Dermis microvascular lymphatic vessel endothelial cell (primary cell): Measurements from ENCODE around the gene BIRC6. TPM values are rescaled to one million over a fixed set of nuclear protein-coding genes. Genes with fewer than 3 reads are reported as not detected.
A peak's percentile ranks its signal among the peaks of the same experiment; 100 is the strongest.
"Not testable (repeated sequence)": the region's sequence is repeated elsewhere in the genome, so short reads cannot be mapped to it uniquely, and the experiment has no call there.

ENCODE experiments used
- DNase-seq, 2 donors: peaks; one replicate each; pipeline versions ENCODE4 v3.0.0 to v3.0.0-alpha.2; 2010; ENCODE audit warnings: low read depth in 2 of 2
- total RNA-seq: library from RNA; depleted of rRNA; stranded (reverse); fragments of >200 nt; gene quantifications from 2 replicates; pipeline ENCODE4 v1.2.1, GENCODE V29; 2014

The BIRC6 gene
- total RNA-seq, 1 donor from 2014 or later: 127 TPM

GRCh38 chr2:32611771-32612170 is 254.9 kb downstream of the BIRC6 start:
- no peak for DNase-seq

GRCh38 chr2:32614084-32614483 is 257.3 kb downstream of the BIRC6 start:
- no peak for DNase-seq

GRCh38 chr2:32617599-32618189 is 260.9 kb downstream of the BIRC6 start:
- DNase-seq: no peak

DNA sequence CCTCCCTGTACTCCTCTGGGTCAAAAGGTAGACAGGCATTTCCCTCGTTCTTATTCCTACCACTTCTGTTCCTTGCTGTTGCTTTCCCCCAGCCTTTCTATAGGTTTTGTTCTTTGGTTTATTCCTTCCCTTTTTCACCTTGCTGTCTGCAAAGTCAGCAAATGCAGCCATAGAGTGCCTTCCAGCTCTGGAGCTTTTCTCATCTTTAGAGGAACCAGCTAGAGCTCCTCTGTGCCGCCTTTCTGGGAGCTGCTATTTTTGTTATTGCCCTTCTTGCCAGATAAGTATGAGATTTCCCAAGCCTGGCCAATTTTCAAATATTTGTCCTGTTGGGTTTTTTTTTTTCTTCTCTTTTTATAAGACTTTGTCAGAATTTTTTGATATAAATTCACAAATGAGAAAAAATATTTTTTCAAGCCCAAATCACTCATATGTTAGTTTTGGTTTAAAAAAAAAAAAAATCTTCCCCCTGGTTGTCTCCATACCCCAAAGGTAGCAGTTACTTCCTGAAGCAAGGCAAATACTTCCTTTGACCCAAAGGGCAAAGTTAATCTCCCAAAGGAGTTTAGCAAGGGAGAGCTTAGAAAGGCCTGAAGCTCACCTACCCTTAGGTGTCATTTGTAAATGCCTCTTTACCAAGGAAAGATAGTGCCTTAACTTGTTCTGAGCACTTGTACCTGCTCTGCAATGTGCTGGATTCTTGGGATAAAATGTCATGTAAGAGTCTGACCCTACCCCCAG is 265.9 kb downstream of the BIRC6 start:
- DNase-seq: no peak

- DNase-seq: no peak
Measured at GRCh38 chr2:32623311-32623706, 266.5 kb downstream of the BIRC6 start.

DNA sequence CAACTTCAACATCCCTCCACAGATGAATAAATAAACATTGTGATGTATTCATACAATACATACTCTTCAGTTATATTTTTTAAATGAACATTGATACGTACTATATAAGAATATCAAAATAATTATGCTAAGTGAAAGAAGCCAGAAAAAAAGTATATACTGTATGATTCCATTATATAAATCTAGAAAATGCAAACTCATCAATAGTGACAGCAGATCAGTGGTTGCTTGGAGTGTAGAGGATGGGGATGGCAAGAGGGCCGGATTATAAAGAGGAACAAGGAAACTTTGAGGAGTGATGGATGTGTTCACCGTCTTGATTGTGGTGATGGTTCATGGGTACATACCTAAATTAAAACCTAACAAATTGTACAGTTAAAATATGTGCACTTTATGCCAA is 268.0 kb downstream of the BIRC6 start:
- no peak for DNase-seq

GRCh38 chr2:32626639-32627221 is 269.9 kb downstream of the BIRC6 start:
- DNase-seq: no peak

DNA sequence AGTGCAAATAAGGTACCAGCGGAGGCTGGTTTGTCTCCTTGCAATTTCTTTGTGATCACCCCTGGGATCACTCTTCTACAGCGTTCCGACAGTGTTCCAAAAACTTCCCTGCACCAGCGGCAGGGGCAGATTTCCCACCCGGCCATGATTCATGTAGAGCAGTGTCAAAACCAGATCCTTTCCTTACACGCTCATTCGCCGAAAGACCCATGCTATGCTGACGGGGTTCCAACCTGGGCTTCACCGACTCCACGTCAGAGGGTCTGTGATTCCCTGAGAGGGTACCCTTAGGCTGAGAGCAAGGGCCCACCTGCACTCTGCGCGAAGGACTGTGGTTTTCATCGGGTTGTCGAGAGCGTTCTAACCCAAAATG is 270.6 kb downstream of the BIRC6 start:
- DNase-seq: peak; percentile 18 to 49

DNA sequence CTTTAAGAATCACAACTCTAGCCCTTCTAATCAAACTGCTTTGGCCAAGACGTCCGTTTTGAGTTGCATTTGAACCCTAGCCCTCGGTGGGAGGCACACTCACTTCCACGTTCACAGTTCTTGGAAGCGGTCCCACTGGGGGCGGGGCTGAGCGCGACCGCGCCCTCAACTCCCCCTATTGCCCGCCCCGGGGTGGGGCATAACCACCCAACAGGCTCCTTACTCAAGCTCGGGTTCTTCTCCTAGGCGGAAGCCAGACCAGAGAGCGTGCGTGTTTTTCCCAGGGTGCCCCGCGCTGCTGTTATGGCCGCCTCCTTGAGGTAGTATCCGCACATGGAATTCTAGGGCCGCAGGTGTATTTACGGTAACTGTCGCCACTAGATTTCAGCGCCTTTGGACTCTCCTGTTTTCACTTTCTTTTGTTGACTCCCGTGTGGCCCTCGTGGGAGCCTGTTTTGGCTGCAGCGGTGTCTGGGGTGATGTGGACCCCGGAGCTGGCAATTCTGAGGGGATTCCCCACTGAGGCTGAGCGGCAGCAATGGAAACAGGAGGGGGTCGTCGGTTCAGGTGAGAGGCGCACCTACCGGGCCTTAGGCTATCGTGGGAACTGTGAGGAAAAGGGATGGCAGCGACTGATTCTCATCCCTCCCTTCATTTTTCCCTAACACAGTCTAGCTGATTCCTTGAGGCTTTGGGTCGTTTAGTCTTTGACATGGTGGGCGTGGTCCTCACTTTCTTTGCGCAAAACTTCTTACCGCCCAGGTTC is 271.2 kb downstream of the BIRC6 start, which contains the start of gene TTC27:
TTC27 (plus strand) TSS at position 237 of the 766 bp plus-strand sequence; CDS start at position 480, 243 bp downstream.
- peak; percentile 86 to 95 for DNase-seq

- peak in 1 of 2 donors; percentile 19 for DNase-seq
Measured at GRCh38 chr2:32632089-32632488, 275.3 kb downstream of the BIRC6 start.

DNA sequence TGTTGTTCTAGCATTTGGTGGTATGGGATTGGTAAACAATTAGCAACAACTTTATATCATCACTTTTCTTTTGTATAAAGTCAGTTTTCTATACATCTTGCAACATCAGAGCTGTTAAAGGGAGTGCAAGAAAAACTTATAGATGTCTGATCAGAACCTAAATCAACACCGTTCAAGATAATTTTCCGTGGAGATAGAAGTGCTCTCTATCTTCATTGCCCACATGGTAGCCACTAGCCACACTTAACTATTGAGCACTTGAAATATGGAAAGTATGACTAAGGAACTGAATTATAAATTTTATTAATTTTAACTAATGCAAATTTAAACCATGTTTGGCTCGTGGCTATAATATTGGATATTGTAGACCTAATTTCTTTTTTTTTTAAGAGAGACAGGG is 276.2 kb downstream of the BIRC6 start:
- DNase-seq: no peak

DNA sequence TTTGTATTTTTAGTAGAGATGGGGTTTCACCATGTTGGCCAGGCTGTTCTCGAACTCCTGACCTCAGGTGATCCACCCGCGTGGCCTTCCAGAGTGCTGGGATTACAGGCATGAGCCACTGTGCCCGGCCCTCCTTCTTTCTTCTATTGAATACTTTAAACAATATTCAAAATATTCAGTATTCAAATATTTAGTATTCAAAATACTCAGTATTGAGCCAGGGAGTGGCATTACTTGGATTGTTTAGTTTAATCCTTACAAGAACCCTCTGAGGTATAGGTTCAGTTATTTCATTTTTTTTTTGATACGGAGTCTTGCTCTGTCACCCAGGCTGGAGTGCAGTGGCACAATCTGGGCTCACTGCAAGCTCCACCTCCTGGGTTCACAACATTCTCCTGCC is 281.7 kb downstream of the BIRC6 start:
- DNase-seq: not testable (repeated sequence)

- no peak for DNase-seq
Measured at GRCh38 chr2:32641180-32641579, 284.4 kb downstream of the BIRC6 start.

GRCh38 chr2:32647180-32647651 is 290.4 kb downstream of the BIRC6 start:
- DNase-seq: no peak

DNA sequence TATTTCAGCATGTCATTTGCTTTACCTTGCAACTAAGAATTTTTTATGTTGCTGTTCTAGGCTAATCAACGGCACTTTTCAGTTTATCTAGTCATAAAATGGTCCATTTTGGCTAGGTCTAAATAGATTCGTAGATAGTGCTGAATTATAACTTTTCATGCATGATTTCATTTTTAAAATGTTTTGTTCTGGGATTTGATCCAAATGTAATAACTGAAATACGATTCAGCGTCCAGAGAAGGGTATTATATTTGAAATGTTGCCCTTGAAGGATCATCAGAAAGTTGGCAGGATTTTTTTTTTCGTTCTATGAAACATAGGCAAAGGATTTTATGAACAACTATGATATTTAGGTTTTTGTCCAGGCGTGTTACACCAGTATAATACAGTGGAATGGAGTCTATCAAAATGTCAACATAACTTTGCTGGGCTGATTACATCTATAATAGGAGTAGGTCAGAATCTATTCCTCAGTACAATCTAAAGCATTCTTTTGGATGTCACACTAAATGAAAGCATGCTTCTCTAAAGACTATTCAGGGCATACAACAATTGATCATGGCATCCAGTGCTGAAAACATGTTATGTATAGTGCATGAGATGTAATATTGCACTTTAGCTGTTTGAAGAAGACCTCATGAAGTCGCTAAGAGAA is 295.9 kb downstream of the BIRC6 start:
- DNase-seq: no peak

GRCh38 chr2:32656069-32656468 is 299.2 kb downstream of the BIRC6 start:
- no peak for DNase-seq

DNA sequence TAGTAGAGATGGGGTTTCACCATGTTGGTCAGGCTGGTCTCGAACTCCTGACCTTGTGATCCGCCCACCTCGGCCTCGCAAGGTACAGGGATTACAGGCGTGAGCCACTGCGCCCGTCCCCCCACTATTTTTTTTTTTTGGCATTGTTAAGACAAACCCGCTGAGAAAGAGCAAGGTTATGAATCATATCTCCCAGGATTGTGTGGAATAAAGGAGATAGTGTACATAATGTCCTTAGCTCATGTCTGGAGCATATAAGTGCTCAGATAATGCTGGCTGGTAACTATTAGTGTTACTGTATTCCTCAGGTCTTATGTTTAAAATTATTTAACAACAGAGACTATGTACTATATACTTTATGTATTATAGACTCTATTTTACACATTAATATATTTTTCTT is 307.0 kb downstream of the BIRC6 start:
- DNase-seq: peak in 1 of 2 donors; percentile 1

- DNase-seq: no peak
Measured at GRCh38 chr2:32666704-32667103, 309.9 kb downstream of the BIRC6 start.

GRCh38 chr2:32668254-32668653 is 311.4 kb downstream of the BIRC6 start:
- no peak for DNase-seq
